Lung (tissue), 12 donors: ENCODE data around the gene EBI3. TPM values are rescaled to one million over a fixed set of nuclear protein-coding genes. Genes with fewer than 3 reads are reported as not detected.

Source experiments
- ATAC-seq: fragments of 200-7000 bp; cut with Tn5 transposase; one replicate; pipeline ENCODE4 v1.9.1; 2020; ENCODE audit warnings: moderate number of reproducible peaks; ENCODE audit not compliant: insufficient read depth, low FRiP score
- DNase-seq, 3 donors: peaks; one replicate each; pipeline ENCODE4 v3.0.0-alpha.2; 2013 to 2017
- H3K27ac ChIP-seq, 2 donors: one replicate each; pipeline ENCODE4 v1.5.1; 2013; ENCODE audit warnings: mild to moderate bottlenecking in 2 of 2, moderate library complexity in 2 of 2, control low read depth in 1 of 2, inconsistent platforms in 1 of 2, low read depth in 1 of 2, low read length in 1 of 2
- H3K27me3 ChIP-seq, 3 donors: one replicate each; pipeline ENCODE4 v1.5.1; 2013; ENCODE audit warnings: low read length in 2 of 3; ENCODE audit not compliant: control insufficient read depth in 3 of 3, insufficient read depth in 3 of 3
- H3K36me3 ChIP-seq, 4 donors: one replicate each; pipeline ENCODE4 v1.5.1; 2013; ENCODE audit warnings: low read length in 4 of 4, mild to moderate bottlenecking in 1 of 4, moderate library complexity in 1 of 4; ENCODE audit not compliant: control insufficient read depth in 4 of 4, insufficient read depth in 4 of 4
- H3K4me1 ChIP-seq, 5 donors: one replicate each; pipeline ENCODE4 v1.5.1; 2013; ENCODE audit warnings: low read length in 5 of 5, mild to moderate bottlenecking in 2 of 5, moderate library complexity in 1 of 5; ENCODE audit not compliant: control insufficient read depth in 5 of 5, insufficient read depth in 5 of 5
- H3K4me3 ChIP-seq: one replicate; pipeline ENCODE4 v1.5.1; 2013; ENCODE audit warnings: mild to moderate bottlenecking, control low read depth, moderate library complexity
- H3K9ac ChIP-seq, 2 donors: one replicate each; pipeline ENCODE4 v1.5.1; 2013; ENCODE audit warnings: low read length in 2 of 2, control low read depth in 1 of 2; ENCODE audit not compliant: insufficient read depth in 1 of 2
- H3K9me3 ChIP-seq, 4 donors: one replicate each; pipeline ENCODE4 v1.5.1; 2013; ENCODE audit warnings: low read length in 3 of 4, mild to moderate bottlenecking in 1 of 4, moderate library complexity in 1 of 4; ENCODE audit not compliant: control insufficient read depth in 4 of 4, insufficient read depth in 3 of 4
- WGBS, 2 donors: extraction: QIAGEN DNeasy Blood & Tissue Kit; methylation state at CpG; one replicate each; pipeline ENCODE4 v1.1.7; 2013; 5-methylcytosine and 5-hydroxymethylcytosine counted together
- polyA plus RNA-seq, 2 donors: library from polyadenylated mRNA; stranded (reverse); fragments of 200-250 nt; gene quantifications; one replicate each; pipeline ENCODE4 v1.2.1, GENCODE V29; 2013
- total RNA-seq, 2 donors: library from RNA; depleted of rRNA in 1 of 2; stranded (reverse); fragments of >200 nt in 1 of 2; gene quantifications; one replicate each; pipeline ENCODE4 v1.2.1, GENCODE V29; 2014 to 2021
- TF ChIP-seq, protein P1 (sequence below): IDR thresholded peaks from 2 replicates; pipeline ENCODE4 v1.5.1; 2012; ENCODE audit warnings: mild to moderate bottlenecking; ENCODE audit errors: control extremely low read depth, extremely low read depth
- donor health status: control.
- donor health status: control.
- donor health status: Bipolar disorder and iron deficiency.
- donor health status: healthy.
- donor health status: DM: yes; HTN: yes; CAD: no.

The EBI3 gene
- total and polyA plus RNA-seq, 4 donors: 4.1 to 92.7 (median 6.4) TPM

GRCh38 chr19:4183967-4184717 is 45.2 kb upstream of the EBI3 start:
- H3K27ac ChIP-seq: no peak overlapping the region
- 41 to 42% methylated on average over 22 to 23 of the region's 23 CpGs for WGBS, 2 donors

GRCh38 chr19:4184718-4185352 is 44.5 kb upstream of the EBI3 start:
- TF ChIP-seq, protein P1, sequence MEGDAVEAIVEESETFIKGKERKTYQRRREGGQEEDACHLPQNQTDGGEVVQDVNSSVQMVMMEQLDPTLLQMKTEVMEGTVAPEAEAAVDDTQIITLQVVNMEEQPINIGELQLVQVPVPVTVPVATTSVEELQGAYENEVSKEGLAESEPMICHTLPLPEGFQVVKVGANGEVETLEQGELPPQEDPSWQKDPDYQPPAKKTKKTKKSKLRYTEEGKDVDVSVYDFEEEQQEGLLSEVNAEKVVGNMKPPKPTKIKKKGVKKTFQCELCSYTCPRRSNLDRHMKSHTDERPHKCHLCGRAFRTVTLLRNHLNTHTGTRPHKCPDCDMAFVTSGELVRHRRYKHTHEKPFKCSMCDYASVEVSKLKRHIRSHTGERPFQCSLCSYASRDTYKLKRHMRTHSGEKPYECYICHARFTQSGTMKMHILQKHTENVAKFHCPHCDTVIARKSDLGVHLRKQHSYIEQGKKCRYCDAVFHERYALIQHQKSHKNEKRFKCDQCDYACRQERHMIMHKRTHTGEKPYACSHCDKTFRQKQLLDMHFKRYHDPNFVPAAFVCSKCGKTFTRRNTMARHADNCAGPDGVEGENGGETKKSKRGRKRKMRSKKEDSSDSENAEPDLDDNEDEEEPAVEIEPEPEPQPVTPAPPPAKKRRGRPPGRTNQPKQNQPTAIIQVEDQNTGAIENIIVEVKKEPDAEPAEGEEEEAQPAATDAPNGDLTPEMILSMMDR: no peak
- H3K27me3 ChIP-seq: peaks cover 0 to 8% (median 0%) of the 10 kb centered on the region in 3 donors
- 93% methylated on average over 2 of the region's 2 CpGs for WGBS, 2 donors
- H3K4me1 ChIP-seq: peaks cover 0 to 13% (median 3%) of the 10 kb centered on the region in 5 donors
- no peak overlapping the region for H3K27ac ChIP-seq
- peaks cover 0 to 3% (median under 1%) of the 10 kb centered on the region in 4 donors for H3K36me3 ChIP-seq
- no peaks in the 10 kb centered on the region for H3K9me3 ChIP-seq
- no peak for ATAC-seq
- H3K4me3 ChIP-seq: no peak overlapping the region
- no peak for DNase-seq
- H3K9ac ChIP-seq: no peak overlapping the region

More at GRCh38 chr19:4183967-4184717, 45.2 kb upstream of the EBI3 start:
- no peak for ATAC-seq
- DNase-seq: no peak
- Histone ChIP-seq H3K4me1 (peaks cover 0 to 13% (median 3%) of the 10 kb centered on the region in 5 donors), H3K4me3 (no peak overlapping the region), H3K36me3 (peaks cover 0 to 6% (median 3%) of the 10 kb centered on the region in 4 donors), H3K9ac (no peak overlapping the region), H3K9me3 (no peaks in the 10 kb centered on the region), H3K27me3 (peaks cover 0 to 8% (median 0%) of the 10 kb centered on the region in 3 donors)
- TF ChIP-seq, protein P1: no peak

GRCh38 chr19:4185413-4186086 is 43.8 kb upstream of the EBI3 start:
- Histone ChIP-seq H3K27ac (no peak overlapping the region), H3K4me1 (peaks cover 0 to 13% (median 3%) of the 10 kb centered on the region in 5 donors), H3K9me3 (no peaks in the 10 kb centered on the region), H3K27me3 (peaks cover 0 to 8% (median 0%) of the 10 kb centered on the region in 3 donors), H3K4me3 (no peak overlapping the region), H3K9ac (no peak overlapping the region), H3K36me3 (no peaks in the 10 kb centered on the region)
- WGBS, 2 donors: 74 to 82% methylated on average over 9 of the region's 9 CpGs
- ATAC-seq (no peak), DNase-seq (no peak)
- TF ChIP-seq, protein P1: no peak
